ENCODE results near the gene SYNPR. TPM values are rescaled to one million over a fixed set of nuclear protein-coding genes. Genes with fewer than 3 reads are reported as not detected.

The SYNPR gene
- total RNA-seq, 4 donors from 2014 or later = 0.11 to 0.63 (median 0.13) TPM; not detected in 1

- H3K4me1 ChIP-seq = peaks cover 0 to 3% of the 10 kb centered on the region in 2 donors
- no peaks in the 10 kb centered on the region for H3K36me3 ChIP-seq
- intact Hi-C loops (cut with DNase I) = no loop called here
- no peaks in the 10 kb centered on the region for H3K9me3 ChIP-seq
- no peak overlapping the region for H3K4me3 ChIP-seq (replicated peaks in 1 of 3)
- no peak for TF ChIP-seq POLR2A (IDR thresholded peaks at IDR 0.05)
- no peak for TF ChIP-seq CTCF (IDR thresholded peaks at IDR 0.05)
- no peak overlapping the region for H3K27ac ChIP-seq
- WGBS, 2 donors = 44 to 49% methylated on average over 2 of the region's 2 CpGs
- no peaks in the 10 kb centered on the region for H3K27me3 ChIP-seq
- no peak for DNase-seq
Observed at GRCh38 chr3:63429905-63430304, 151.8 kb downstream of the SYNPR start.

- peaks cover 0 to 3% of the 10 kb centered on the region in 2 donors for H3K4me1 ChIP-seq
- no peaks in the 10 kb centered on the region for H3K27me3 ChIP-seq
- DNase-seq = no peak
- intact Hi-C loops (cut with DNase I) = no loop called here
- H3K9me3 ChIP-seq = no peaks in the 10 kb centered on the region
- TF ChIP-seq POLR2A (IDR thresholded peaks at IDR 0.05) = no peak
- TF ChIP-seq CTCF (IDR thresholded peaks at IDR 0.05) = no peak
- no peak overlapping the region for H3K27ac ChIP-seq
- no peaks in the 10 kb centered on the region for H3K36me3 ChIP-seq
- no peak overlapping the region for H3K4me3 ChIP-seq (replicated peaks in 1 of 3)
Observed at GRCh38 chr3:63430875-63431274, 152.8 kb downstream of the SYNPR start.

GRCh38 chr3:63437858-63438257 lies 159.8 kb downstream of the SYNPR start:
- no peaks in the 10 kb centered on the region for H3K27me3 ChIP-seq
- no peaks in the 10 kb centered on the region for H3K36me3 ChIP-seq
- 92 to 94% methylated on average over 2 of the region's 2 CpGs for WGBS, 2 donors
- TF ChIP-seq POLR2A (IDR thresholded peaks at IDR 0.05) (no peak), CTCF (IDR thresholded peaks at IDR 0.05) (no peak)
- no peak for DNase-seq
- H3K4me3 ChIP-seq (replicated peaks in 1 of 3) = no peak overlapping the region
- H3K27ac ChIP-seq = no peak overlapping the region
- H3K9me3 ChIP-seq = no peaks in the 10 kb centered on the region
- H3K4me1 ChIP-seq = no peaks in the 10 kb centered on the region
- intact Hi-C loops (cut with DNase I) = no loop called here

GRCh38 chr3:63438826-63439371 lies 160.8 kb downstream of the SYNPR start:
- intact Hi-C loops (cut with DNase I) = no loop called here
- Histone ChIP-seq H3K27me3 (no peaks in the 10 kb centered on the region), H3K4me3 (replicated peaks in 1 of 3) (no peak overlapping the region), H3K9me3 (no peaks in the 10 kb centered on the region), H3K36me3 (no peaks in the 10 kb centered on the region), H3K27ac (no peak overlapping the region), H3K4me1 (no peaks in the 10 kb centered on the region)
- no peak for DNase-seq
- TF ChIP-seq CTCF (IDR thresholded peaks at IDR 0.05) (no peak), POLR2A (IDR thresholded peaks at IDR 0.05) (no peak)

GRCh38 chr3:63441262-63441661 lies 163.2 kb downstream of the SYNPR start:
- intact Hi-C loops (cut with DNase I) = no loop called here
- TF ChIP-seq POLR2A (IDR thresholded peaks at IDR 0.05) (no peak), CTCF (IDR thresholded peaks at IDR 0.05) (no peak)
- H3K4me1 ChIP-seq = no peaks in the 10 kb centered on the region
- no peaks in the 10 kb centered on the region for H3K9me3 ChIP-seq
- DNase-seq = no peak
- no peaks in the 10 kb centered on the region for H3K36me3 ChIP-seq
- no peaks in the 10 kb centered on the region for H3K27me3 ChIP-seq
- no peak overlapping the region for H3K27ac ChIP-seq
- no peak overlapping the region for H3K4me3 ChIP-seq (replicated peaks in 1 of 3)
- 40 to 50% methylated on average over 2 of the region's 2 CpGs for WGBS, 2 donors
